NCI-H526 (cell line): ENCODE data around the gene AHDC1.

Experiments
- DNase-seq, 2 experiments: peaks; one replicate each; lab custom pipeline; 2025; lab: John Stamatoyannopoulos, UW

The AHDC1 gene

DNA sequence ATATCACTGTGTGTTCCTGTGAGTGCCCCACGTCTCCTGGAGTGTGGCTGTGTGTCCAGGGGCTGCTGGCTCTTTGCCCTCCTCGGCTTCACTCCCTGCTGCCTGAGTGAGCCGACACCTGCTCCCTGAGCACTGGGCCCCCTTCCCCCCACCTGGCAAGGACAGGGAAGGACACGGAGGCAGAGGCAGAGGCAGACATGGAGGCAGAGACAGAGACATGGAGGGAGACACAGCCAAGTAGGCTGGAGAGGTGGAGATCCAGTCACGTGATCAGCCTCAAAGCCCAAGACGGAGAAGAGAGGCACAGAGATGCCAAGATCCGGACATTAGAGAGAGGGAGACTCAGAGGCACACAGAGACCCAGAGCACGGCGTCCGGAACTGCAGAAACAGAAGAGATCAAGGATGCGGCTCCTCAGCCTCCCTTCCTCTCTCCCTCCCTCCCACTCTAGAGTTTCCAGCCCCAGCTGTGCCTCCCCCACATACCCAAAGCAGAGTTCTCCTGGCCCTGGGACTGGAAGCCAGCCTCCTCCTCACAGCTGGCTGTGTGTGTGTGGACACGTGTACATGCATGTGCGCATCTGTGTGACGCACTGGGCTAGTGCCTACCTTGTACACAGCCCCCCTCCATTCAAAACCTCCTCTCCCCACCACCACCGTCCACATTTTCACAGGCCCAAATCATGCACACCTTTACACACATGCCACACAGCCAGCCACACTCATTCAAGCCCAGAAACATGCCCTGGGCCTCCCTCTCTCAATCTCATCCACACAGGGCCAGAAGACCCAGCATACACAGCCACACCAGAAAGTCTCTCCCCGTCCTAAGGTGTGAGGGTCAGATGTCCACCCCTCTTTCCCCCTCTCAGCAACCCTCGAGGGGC lies 74.9 kb downstream of the AHDC1 start:
- peak; percentile 38 to 61 for DNase-seq

GRCh38 chr1:27527890-27528817 lies 75.8 kb downstream of the AHDC1 start:
- DNase-seq, result peak; percentile 75 to 96

DNA sequence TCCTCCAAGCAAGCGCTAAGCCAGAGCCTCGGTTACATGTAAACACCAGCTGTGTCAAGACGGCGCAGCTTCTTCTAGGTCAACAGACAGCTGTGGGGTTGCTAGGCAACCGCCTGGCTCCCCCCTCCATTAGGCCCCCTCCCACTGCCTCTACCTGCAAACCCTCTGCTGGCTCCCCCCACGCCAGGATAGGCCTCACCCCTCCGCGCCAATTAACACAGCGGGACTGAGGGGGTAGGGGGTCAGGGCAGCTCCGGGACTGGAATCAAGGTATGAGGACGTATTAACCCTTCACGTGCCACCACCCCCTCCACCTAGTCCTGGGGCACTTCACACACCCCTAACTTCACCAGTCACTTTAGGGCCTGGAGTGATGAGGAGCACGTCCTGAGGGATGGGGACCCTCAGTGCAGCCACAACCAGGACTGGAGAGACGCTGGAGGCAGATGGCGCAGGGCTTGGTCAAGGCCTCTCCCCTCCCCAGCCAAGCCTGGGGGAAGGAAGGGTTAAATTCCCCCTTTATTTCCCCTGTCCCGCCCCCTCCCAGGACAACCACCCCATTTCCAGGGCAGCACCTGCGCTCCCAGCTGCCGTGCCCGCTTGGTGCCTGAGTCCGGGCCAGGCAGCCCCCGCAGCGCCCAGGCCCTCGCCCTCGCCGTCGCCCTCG lies 76.6 kb downstream of the AHDC1 start:
- DNase-seq, result peak; percentile 90 to 93

DNA sequence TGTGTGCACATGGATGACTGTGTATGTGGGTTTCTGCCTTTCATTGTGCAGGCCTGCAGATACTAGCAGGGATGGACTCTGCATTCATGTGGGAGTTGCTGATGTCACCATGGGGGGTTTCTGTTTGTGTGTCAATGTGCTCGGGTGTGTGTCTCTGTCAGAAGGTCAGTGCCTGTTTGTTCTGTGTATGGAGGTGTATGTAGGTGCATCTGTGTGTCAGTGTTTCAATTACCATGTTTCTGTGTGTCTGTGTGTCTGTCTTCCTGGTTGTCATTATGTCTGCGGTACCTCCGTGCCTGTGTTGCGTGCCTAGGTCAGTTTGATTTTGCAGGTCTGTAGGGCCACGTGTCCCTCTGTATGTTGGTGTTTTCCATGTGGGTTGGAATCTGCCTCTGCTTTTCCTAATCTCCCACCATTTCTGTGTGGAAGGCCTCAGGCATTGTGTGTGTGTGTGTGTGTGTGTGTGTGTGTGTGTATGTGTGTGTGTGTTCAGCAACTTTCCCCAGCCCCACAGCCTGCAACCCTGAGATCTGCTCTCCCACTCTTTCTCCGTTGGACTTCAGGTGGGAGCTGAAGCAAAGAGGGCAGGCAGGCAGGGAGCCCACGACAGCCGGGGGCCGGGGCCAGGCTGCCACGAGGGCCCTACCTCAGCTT lies 77.2 kb downstream of the AHDC1 start:
- DNase-seq, result peak; percentile 63 to 75

DNA sequence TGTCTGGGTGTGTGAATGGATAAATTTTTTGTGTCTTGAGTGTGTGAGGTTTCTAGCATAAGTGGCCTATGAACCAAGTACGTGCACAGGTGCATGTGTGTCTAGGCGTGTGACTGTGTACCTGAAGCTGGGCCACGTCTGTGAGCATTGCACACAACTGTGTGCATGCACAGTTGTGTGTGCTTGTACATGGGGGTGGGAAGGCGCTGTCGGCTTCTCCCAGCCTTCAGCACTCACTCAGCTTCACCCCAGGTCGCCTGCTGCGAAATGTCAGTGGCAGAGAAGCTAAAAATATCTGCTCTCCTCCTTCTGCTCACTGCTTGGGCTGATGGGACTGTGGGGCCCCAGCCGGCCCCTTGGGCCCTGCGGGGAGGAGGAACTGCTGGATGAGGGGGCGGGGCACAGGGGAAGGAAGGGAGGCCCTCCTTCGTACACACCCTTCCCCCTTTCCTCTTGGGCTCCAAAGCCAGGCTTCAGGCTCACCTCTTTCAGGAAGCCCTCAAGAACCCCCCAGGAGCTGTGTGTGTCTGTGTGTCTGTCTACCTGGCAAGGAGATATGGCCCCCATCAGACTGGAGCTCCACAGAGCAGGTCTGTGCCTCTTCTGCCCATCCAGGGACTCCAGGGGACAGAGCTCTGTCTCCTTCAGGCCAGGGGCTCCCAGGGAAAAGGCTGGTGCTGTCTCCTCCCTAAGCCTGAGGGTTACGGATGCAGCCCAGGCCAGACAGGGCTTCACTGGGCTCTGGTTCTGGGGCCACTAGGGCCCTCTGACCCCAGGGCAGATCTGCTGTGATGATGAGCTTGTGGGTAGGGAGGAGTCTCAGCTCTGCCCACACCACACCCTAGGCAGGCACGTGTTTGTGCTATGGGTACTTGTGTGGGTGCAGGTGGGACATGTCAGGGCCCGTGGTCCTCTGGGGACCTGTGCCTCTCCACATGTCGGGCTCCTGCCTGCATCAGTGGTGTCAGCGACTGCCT lies 78.4 kb downstream of the AHDC1 start:
- peak; percentile 33 to 80 for DNase-seq

- DNase-seq, result no peak
These were observed 80.5 kb downstream of the AHDC1 start for GRCh38 chr1:27523337-27524020.

DNA sequence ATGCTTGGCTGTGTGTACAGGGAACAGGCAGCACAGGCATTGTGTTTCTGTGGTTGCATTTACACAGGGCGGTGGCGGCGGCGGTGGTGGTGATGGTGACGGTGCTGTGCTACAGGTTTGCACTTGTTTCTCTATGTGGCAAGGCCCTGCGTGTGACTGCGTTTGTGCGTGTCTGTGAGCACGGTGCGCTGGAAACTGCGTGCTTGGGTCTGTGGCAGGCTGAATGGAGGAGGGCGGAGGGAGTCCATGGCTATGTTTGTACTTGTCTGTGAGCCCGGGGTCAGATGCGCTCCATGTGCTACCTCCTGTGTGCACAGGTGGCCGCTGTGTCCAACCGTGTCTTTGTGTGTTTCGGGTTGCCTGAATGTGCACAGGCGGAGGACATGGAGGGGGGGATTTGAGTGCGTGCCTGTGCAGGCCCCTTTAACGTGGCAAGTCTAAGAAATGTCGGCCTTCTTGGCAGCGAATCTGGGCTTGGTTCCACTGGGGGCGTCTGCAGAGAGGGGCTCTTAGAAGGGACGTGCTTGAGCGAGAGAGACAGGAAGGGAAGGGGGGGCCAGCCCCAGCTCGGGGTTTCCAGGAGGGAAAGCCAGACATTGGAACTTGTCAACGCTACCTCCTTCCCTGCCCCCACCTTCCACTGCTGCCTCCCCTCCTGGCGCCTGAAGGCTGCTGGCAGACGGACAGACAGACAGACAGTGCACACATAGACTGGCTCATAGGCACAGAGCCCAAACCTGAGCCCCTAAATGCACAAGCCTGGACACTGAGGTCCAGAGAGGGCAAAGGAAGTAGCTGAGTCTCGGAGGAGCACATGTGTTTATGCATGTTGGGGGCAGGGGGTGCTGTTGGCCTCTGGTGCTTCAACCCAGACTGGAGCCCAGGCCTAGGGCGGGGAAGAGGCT lies 81.3 kb downstream of the AHDC1 start:
- peak in 1 of 2 experiments; percentile 59 for DNase-seq

DNA sequence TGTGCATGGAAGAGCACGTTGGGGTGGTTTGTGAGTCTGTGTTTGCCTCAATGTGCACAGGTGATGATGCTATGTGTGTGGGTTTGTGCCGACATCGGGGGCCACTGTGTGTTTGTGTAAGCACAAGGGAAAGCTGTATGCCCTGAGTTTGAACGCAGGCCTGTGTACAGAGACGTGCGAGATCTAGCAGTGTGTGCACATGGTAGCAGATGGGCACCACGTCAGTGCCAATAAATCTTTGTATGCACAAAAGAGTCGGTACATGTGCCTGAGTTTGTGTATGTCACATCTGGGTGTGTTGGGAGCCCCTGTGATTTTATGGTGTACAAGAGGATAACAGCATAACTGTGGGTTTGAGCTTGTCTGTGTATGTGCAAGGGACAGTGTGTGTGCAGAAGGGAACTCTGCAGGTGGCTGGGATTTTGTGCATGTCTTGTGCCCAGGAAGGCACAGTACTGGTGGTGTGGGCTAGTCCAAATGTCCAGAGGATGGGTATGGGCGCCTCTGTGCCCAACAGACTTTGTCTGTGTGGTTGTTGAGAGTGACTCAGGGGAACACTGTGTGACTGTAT lies 82.0 kb downstream of the AHDC1 start:
- DNase-seq, result no peak

DNA sequence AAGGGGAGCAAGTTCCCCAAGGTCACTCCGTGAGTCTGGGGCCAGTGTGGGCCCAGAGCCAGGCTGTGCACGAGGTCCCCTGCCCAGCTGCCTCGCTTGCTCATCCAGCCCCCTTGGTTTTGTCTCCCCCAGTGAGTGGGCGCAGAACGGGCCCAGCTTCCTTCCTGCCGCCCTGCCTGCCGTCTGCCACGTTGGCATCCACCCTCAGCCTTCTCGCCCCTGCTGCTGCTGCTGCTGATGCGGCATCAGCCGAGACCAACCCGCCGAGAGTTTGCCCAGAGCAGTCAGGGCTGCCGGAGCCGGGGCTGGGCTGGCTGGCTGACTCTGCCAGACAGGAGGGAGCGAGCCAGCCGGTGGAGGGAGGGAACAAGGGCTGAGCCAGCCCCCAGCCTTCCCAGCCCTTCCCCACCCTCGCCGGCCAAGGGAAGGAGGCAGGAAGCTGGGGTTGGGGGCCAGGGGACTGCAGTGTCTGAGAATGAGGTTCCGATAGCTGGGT lies 82.6 kb downstream of the AHDC1 start:
- DNase-seq, result no peak

GRCh38 chr1:27520651-27521050 lies 83.3 kb downstream of the AHDC1 start:
- DNase-seq, result no peak

GRCh38 chr1:27519331-27520258 lies 84.3 kb downstream of the AHDC1 start:
- DNase-seq, result peak; percentile 31 to 72

DNA sequence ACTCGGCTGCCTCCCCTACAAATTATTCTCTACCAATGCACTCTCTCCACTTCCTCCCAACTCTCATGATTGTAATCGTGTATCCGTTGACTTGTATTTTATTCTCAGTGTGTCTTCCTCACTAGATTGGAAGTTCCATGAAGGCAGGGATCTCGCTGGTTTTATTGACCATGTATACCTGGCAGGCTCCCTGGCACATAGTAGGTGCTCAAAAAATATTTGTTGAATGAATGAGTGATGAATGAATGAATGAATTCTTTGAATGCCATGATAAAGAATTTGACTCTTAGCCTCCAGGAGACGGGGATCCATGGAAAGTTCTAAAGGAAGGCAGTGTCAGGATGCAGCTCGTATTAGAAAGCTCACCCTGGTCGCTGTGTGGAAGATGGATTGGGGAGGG lies 85.1 kb downstream of the AHDC1 start:
- no peak for DNase-seq

GRCh38 chr1:27517907-27518718 lies 85.8 kb downstream of the AHDC1 start:
- no peak for DNase-seq

DNA sequence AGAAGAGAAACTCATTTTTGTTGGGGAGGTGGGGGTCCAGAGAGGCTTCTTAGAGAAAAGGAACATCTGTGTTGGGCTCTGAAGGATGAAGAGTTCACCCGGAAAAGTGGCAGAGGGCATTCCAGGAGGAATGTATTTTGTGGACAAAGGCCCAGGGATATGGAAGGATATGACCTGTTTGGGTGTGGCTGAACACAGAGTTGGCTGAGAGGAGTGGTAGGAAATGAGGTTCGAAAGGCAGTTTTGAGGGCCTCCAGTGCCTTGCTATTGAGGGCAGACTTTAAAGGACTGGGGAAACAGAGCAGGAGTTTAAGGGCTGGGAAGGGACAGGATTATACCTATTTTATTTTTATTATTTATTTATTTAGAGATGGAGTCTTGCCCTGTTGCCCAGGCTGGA lies 86.6 kb downstream of the AHDC1 start:
- DNase-seq, result no peak

DNA sequence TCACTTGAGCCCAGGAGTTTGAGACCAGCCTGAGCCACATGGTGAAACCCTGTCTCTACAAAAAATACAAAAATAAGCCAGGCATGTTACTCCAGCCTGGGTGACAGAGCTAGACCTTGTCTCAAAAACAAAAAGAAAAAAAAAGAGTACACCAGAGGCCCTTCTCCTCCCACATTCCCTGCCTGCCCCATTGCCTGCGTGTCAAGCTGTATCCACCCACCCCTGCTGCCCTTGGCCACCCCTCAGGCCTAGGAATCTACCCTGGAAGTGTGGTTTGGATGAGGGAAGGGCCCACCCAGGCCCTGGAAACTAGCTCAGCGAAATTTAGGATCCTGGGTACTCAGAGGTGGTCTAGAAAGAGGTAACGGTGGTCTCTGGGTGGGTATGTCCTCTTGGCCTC lies 88.3 kb downstream of the AHDC1 start:
- no peak for DNase-seq

DNA sequence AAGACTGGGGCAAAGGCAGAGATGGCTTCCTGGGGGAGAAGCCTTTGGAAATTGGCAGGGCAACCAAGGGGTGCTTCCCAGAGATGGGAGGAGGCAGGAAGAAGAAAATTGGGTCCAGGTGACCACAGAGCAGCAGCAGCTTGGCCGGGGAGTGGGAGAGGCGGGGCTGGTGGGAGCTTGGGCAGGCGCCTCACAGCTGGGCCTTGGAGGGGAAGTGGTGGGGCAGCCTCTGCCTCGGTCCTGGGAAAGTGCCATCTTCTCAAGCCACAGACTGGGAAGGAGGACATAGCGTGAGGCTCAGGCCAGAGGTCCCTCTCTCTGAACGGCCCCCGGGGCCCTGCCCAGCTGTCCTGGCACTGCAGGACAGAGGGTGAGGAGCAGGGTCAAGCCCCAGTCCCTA lies 90.0 kb downstream of the AHDC1 start:
- DNase-seq, result no peak
